Measurements from ENCODE around the gene MAMDC2. TPM values are rescaled to one million over a fixed set of nuclear protein-coding genes. Genes with fewer than 3 reads are reported as not detected.

Gene MAMDC2
- total RNA-seq, 4 donors from 2014 or later: 8.9 to 24.7 (median 17.4) TPM

DNA sequence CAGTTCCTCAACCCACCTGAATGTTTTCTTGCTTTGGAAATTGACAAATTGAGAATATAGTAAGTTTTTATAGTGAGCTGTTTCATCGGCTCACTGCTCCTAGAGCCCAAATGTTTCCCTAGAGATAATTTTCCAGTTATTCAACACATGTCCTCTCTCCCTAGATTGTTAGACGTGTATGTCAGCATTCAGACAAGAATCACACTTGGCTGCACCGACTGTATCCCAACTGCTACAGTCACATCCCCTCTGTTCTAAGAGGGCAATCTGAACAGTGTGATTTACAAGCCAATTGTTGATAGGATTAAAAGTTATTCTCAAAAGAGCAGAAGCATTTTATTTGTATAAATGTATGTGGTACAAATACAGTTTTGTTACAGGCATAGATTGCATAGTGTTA lies 93.9 kb downstream of the MAMDC2 start:
- H3K4me3 ChIP-seq: no peak overlapping the region
- DNase-seq: no peak
- no peaks in the 10 kb centered on the region for H3K4me1 ChIP-seq
- no peaks in the 10 kb centered on the region for H3K9me3 ChIP-seq
- H3K27me3 ChIP-seq: no peaks in the 10 kb centered on the region
- no peak overlapping the region for H3K27ac ChIP-seq
- peaks cover 0 to 20% (median 0%) of the 10 kb centered on the region in 3 donors for H3K36me3 ChIP-seq
- TF ChIP-seq, protein P1, sequence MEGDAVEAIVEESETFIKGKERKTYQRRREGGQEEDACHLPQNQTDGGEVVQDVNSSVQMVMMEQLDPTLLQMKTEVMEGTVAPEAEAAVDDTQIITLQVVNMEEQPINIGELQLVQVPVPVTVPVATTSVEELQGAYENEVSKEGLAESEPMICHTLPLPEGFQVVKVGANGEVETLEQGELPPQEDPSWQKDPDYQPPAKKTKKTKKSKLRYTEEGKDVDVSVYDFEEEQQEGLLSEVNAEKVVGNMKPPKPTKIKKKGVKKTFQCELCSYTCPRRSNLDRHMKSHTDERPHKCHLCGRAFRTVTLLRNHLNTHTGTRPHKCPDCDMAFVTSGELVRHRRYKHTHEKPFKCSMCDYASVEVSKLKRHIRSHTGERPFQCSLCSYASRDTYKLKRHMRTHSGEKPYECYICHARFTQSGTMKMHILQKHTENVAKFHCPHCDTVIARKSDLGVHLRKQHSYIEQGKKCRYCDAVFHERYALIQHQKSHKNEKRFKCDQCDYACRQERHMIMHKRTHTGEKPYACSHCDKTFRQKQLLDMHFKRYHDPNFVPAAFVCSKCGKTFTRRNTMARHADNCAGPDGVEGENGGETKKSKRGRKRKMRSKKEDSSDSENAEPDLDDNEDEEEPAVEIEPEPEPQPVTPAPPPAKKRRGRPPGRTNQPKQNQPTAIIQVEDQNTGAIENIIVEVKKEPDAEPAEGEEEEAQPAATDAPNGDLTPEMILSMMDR (IDR thresholded peaks at IDR 0.05): no peak
- no peak for TF ChIP-seq POLR2A (IDR thresholded peaks at IDR 0.05)

DNA sequence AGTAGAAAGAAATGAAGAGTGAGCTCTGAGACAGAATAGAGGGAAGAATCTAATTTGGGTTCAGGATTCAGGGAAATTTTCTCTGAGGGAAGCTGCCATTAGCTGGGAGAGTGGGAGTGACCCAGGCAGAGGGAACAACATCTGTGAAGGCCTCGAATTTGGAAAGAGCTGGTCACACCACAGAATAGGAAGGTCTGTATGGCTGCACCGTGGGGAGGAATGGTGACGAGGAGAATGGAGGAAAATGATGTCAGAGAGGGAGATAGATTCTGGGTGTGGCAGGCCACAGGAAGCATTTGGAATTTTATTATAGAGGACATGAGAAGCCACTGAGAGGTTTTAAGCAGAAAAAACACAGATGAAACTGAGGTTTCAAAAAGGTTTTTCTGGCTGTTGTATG lies 98.5 kb downstream of the MAMDC2 start:
- Histone ChIP-seq H3K9me3 (no peaks in the 10 kb centered on the region), H3K4me1 (no peaks in the 10 kb centered on the region), H3K36me3 (peaks cover 0 to 20% (median 0%) of the 10 kb centered on the region in 3 donors), H3K4me3 (no peak overlapping the region), H3K27me3 (no peaks in the 10 kb centered on the region), H3K27ac (no peak overlapping the region)
- TF ChIP-seq, protein P1 (IDR thresholded peaks at IDR 0.05): no peak
- no peak for TF ChIP-seq POLR2A (IDR thresholded peaks at IDR 0.05)
- DNase-seq: no peak

DNA sequence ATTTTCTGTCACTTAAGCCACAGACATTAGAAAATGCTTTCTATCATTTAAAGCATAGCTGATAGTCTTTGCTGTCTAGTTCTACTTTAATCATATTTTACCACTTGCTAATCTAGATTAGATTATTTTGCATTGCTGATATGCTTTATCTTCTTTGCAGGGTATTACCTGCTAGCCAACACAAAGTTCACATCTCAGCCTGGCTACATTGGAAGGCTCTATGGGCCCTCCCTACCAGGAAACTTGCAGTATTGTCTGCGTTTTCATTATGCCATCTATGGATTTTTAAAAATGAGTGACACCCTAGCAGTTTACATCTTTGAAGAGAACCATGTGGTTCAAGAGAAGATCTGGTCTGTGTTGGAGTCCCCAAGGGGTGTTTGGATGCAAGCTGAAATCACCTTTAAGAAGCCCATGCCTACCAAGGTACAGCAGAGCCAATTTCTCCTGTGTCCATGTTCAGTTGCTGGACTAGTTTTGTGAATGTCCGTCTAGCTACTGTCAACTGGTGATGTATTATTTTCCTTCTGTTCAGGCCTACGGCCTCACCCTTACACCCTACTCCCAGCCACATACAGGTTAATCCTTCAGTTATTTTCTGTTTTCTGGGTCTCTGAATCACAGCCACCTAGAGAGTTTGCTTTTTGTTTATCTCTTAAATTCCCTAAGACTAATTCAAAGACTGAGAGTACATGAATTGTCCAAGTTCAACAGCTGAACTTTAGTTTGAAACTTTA lies 99.9 kb downstream of the MAMDC2 start:
- H3K4me3 ChIP-seq: no peak overlapping the region
- TF ChIP-seq, protein P1 (IDR thresholded peaks at IDR 0.05): no peak
- TF ChIP-seq POLR2A (IDR thresholded peaks at IDR 0.05): no peak
- peaks cover 0 to 20% (median 0%) of the 10 kb centered on the region in 3 donors for H3K36me3 ChIP-seq
- H3K4me1 ChIP-seq: no peaks in the 10 kb centered on the region
- H3K9me3 ChIP-seq: no peaks in the 10 kb centered on the region
- DNase-seq: no peak
- no peaks in the 10 kb centered on the region for H3K27me3 ChIP-seq
- no peak overlapping the region for H3K27ac ChIP-seq

DNA sequence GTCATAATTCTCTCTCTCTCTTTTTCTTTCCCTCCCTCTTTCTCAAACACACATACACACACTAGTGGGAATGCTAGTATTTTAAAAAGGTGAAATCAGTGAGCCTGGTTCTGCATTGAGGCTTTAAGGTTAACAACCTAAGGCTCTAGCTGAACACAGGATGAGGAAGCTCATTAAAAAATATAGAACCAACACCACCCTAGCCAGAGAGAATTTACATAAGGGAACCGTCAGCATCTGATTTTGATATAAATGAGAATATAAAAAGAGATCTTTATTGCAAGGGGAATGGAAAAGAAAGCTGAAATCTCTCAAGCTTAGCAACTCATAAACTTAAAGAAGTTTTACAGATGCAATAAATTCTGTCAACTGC lies 100.5 kb downstream of the MAMDC2 start:
- no peak for DNase-seq
- peaks cover 0 to 20% (median 0%) of the 10 kb centered on the region in 3 donors for H3K36me3 ChIP-seq
- no peaks in the 10 kb centered on the region for H3K27me3 ChIP-seq
- H3K27ac ChIP-seq: no peak overlapping the region
- no peaks in the 10 kb centered on the region for H3K4me1 ChIP-seq
- H3K4me3 ChIP-seq: no peak overlapping the region
- H3K9me3 ChIP-seq: no peaks in the 10 kb centered on the region
- no peak for TF ChIP-seq POLR2A (IDR thresholded peaks at IDR 0.05)
- TF ChIP-seq, protein P1 (IDR thresholded peaks at IDR 0.05): no peak

DNA sequence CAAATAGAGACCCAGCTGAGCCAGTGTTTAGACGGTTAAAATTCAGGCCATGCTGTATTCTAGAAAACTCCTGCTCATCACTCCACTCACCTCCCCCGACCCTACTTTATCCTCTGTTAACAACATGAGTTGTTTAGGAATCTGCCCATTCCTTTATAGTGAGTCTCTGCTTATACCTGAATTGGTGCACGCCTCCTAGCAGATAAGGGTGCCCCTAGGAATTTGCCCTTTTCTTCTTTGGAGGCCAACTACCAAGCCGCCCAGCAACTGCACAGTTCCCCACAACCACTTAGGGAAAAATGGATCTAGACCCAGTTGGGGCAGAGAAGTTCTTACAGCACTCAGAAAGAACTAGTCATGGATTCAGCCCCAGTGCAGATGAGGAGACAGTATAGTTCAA lies 102.3 kb downstream of the MAMDC2 start:
- H3K4me1 ChIP-seq: no peaks in the 10 kb centered on the region
- H3K36me3 ChIP-seq: peaks cover 0 to 9% (median 0%) of the 10 kb centered on the region in 3 donors
- H3K4me3 ChIP-seq: no peak overlapping the region
- no peak overlapping the region for H3K27ac ChIP-seq
- TF ChIP-seq, protein P1 (IDR thresholded peaks at IDR 0.05): no peak
- no peak for TF ChIP-seq POLR2A (IDR thresholded peaks at IDR 0.05)
- no peak for DNase-seq
- H3K27me3 ChIP-seq: no peaks in the 10 kb centered on the region
- no peaks in the 10 kb centered on the region for H3K9me3 ChIP-seq

Data from Peyer's patch (tissue), 4 donors.